NCI-H69 (cell line): ENCODE measurements around the gene SMG6.
"Not testable (repeated sequence)": the region's sequence is repeated elsewhere in the genome, so short reads cannot be mapped to it uniquely, and the experiment has no call there.

Experiments
- DNase-seq: peaks from one replicate; lab custom pipeline; 2025; lab: John Stamatoyannopoulos, UW

SMG6 gene

GRCh38 chr17:2263183-2264066 lies 40.2 kb downstream of the SMG6 start:
- no peak for DNase-seq

DNA sequence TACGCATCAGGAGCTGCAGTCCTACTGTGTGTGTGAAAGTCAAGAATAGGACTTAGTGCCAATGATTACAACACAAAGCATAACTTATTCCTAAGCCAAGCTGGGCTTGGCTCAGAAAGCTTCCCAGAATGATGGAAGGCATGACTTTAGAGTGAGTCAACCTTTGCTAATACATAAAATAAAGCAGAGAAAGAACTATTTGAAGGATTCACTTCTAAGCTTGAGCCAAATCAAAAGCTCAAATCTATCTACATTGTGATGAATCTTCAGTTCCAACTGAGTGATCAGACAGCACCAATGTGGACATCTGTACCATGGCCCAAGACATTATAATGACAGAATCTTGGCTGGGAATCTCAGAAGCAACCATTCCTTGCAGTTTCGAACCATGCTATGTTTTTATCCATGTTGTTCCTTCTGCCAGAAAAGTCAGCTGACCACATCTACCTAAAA lies 41.4 kb downstream of the SMG6 start:
- no peak for DNase-seq

- no peak for DNase-seq
Observed at GRCh38 chr17:2259769-2260536, 43.6 kb downstream of the SMG6 start.

DNA sequence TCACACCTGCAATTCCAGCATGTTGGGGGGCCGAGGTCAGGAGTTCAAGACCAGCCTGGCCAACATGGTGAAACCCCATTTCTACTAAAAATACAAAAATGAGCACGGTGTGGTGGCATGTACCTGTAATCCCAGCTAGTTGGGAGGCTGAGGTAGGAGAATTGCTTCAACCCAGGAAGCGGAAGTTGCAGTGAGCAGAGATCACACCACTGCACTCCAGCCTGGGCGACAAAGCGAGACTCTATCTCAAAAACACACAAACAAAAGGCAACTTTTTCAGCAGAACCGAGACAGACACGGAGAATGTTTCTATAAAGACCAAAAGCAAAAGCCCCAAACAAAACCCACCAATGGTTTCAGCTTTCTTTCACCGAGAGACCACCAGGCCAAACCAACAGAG lies 44.8 kb downstream of the SMG6 start:
- DNase-seq = not testable (repeated sequence)

GRCh38 chr17:2253768-2254406 lies 49.7 kb downstream of the SMG6 start:
- no peak for DNase-seq

DNA sequence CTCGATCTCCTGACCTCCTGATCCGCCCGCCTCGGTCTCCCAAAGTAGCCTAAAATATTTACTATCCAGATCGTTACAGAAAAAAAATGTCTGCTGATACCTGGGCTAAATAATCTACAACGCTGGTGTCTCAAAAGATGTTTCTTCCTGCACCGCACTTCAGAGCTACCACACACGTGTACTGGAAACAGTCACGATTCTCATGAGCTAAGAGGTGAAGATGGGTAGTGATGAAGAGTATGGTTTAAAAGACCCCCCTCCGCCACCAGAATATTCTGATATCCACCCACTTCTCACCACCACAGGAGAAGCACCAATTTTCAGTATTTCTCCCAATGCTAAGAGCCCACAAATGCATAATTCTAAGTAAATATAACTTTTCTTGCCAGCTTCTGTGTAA lies 50.2 kb downstream of the SMG6 start:
- no peak for DNase-seq

GRCh38 chr17:2251098-2251497 lies 52.5 kb downstream of the SMG6 start:
- DNase-seq = no peak

DNA sequence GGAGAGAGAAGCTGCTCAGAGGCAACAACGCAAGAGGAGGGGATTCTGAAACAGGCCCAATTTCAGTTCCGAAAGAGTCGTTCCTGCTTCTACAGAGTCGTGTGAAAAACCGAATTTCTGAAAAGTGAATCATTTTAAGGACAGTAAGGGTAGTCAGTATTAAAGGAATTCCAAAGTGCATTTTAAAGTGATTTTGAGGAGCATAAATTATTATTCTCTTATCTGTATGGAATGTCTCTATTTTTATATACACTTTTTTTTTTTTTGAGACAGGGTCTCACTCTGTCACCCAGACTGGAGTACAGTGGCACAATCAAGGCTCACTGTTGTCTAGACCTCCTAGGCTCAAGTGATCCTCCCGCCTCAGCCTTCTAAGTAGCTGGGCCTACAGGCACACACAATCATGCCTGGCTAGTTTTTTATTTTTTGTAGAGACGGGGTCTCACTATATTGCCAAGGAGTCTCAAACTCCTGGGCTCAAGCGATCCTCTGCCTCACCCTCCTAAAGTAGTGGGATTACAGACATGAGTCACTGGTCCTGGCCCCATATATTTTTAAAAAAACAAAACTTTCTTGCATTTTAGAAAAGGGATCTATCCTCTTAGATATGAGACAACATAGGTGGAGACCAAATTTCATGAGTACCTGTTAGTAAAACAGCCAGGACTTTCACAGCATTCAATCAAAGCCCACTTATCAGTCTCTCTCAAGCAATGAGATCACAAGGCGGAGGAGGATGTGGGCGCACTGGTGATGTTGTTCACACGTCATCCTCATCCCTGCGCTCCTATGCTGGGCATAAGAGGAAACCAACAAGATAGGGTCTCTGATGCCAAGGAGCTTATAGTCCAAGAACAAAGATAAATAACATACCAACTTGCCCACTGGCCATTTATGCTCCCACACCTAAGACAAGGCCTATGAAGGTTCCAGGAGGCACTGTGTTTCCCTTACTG lies 53.2 kb downstream of the SMG6 start:
- DNase-seq = no peak

- DNase-seq = no peak
Observed at GRCh38 chr17:2247005-2247404, 56.6 kb downstream of the SMG6 start.

DNA sequence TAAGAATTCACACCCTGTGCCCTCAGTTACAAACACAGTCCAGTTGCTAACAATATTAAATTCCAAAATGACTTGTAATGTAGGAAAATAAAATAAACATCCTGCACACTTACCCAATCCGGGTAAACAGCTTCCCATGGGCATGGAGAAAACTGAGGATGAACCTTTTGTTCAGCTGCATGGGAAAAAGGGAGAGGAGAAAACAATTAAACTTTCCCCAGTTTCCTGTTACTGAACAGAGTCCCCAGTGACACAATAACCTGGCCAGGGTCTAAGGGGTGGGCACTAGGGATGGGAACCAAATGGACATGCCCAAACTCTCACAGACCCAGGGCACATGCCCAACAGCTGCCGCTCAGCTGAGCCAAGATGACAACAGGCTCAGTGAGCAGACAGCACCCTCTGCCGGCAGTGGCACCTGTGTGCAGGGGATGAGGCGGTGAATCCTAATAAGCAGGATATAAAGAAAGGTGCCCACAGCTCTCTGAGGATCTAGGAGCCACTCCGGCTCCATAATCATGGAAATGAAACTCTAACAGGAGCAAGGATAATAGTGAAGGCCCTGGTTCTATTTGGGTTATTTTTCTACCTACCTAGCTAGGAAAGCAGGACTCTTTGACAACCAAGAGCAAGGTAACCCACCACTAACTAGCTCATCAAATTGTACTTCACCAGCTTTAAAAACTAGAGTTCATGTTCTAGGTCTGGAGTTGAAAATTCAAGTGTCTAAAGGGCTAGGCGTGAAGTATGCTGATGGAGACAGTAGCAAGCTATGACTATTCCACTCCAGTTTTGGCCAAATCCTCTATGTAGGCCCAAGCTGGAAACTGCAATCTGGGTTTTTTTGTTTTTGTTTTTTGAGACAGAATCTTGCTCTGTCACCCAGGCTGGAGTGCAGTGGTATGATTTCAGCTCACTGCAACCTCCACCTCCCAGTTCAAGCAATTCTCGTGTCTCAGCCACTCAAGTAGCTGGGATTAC lies 58.8 kb downstream of the SMG6 start:
- DNase-seq = peak; percentile 70

DNA sequence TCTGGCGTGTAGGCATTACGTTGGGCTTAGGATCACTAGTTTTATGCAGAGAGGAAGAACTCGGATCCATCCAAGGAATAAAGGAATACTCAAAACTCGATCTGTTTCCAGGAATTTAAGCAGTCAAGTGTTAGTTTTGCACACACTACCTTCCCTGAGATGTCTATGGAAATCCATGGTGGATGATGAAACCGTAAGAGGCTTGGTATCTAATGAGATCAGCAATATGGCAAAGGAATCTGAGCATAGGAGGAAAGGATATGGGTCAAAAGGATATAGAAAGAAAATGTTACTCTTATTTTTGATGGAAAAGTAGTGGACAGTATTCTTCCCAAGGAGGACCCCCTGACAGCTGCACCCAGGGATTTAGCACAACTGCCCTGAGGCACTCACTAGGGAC lies 59.6 kb downstream of the SMG6 start:
- DNase-seq = no peak

- DNase-seq = no peak
Observed at GRCh38 chr17:2241823-2242222, 61.8 kb downstream of the SMG6 start.

DNA sequence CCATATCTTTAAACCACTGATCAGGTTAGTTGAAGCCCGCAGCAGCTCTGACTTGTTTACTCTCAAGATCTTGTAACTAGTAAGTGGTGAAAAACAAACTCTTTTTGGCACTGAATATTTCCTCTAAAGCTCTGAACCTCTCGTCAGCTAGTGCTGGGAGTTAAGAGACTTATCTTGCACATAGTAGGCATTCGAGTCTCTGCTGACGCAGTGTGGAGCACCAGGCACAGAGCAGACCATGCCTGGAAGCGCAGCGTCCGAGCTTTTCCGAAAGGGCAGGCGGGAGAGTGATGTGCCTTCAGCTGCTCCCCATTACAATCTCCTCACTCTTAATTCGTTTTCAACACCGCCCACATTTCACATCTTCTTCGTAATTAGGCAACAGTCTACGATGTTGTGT lies 63.0 kb downstream of the SMG6 start:
- DNase-seq = no peak

- DNase-seq = no peak
Observed at GRCh38 chr17:2239882-2240430, 63.6 kb downstream of the SMG6 start.

DNA sequence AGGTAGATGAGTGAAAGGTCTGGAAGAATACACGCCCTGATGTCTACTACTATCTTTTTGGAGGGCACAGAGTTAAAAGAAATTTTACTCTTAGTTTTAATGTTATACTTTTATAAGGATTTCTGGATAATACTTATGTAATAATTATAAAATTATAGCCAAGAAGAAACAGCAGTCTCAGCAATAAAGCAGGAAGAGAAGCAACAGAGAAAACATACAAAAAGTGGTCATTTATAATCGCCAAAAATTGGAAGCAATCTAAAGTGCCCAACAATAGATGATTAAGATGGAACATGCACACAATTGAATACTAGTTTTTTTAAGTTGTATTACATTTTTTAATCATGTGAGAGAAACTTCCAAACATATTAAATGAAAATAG lies 64.4 kb downstream of the SMG6 start:
- no peak for DNase-seq

DNA sequence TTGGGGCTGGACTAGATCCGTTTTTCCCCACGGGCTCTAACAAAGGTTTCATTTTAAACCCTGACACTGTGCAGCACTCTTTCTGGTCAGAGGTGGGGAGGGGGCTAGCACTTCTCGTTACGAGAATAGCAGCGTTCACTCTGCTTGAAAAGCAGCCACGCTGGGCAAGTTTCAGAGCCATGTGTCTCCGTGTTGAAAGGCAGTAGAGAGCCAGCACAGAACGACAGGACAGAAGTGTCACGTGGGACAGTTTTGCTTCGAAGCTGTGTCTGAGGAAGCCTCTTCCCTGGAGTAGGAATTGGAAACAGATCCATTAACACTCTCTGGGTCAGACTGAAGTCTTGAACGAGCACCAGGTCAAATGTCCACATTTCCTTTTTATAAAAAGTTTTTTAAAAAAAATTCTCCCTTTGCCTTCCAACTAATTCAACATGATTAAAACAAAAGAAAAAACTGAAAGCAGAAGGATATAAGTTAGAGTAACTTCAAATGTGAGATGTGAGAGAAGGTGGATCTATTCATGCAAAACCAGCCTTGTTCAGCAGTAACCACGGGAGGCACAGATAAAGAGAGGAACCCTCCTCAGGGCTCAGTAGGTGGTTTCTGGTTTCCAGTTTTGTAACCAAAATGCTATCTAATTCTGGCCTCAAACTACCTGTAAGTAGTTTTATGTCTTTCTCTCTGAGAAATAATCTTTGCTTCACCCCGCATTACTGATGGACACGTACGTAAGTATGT lies 65.0 kb downstream of the SMG6 start:
- DNase-seq = no peak

- DNase-seq = no peak
Observed at GRCh38 chr17:2237950-2238349, 65.6 kb downstream of the SMG6 start.

- DNase-seq = no peak
Observed at GRCh38 chr17:2237521-2237921, 66.1 kb downstream of the SMG6 start.

DNA sequence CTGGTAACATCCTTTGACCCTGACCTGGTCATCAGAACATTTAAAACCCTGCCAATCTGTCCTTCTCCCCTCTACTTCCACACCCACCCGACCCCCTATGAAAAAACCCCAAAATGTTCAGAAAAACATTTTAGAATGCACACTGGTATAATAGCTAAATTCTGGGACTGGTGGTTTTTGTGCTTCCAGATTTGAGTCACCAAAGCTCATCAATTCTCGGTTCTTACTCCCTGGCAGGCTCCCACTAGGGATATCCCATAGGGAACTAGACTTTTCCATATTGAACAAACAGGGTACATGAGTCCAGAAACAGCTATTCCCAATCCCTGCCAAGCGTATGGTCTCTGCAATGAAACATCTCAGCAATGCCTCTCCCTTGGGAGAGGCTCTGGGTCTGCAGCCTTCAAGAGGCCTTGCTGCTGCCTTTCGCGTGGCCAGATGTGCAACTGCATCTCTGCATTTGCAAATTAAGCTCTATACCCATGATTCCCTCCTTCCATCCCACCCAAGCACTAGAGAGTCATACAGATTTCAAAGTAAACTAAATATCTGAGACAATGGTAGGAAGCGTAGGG lies 67.7 kb downstream of the SMG6 start:
- DNase-seq = no peak
